GM21576 (cell line): ENCODE data around the gene PCBD2.
A peak's percentile ranks its signal among the peaks of the same experiment; 100 is the strongest.
"Not testable (repeated sequence)": the region's sequence is repeated elsewhere in the genome, so short reads cannot be mapped to it uniquely, and the experiment has no call there.

Experiments
- ATAC-seq: cut with Tn5 transposase; IDR thresholded peaks from one replicate; pipeline ENCODE4 v1.9.1; 2021; ENCODE audit warnings: mild to moderate bottlenecking, moderate library complexity; ENCODE audit not compliant: unreplicated experiment

The PCBD2 gene

GRCh38 chr5:134904610-134905245 lies at the start of gene PCBD2:
Gene PCBD2 (plus strand): TSS chr5:134905131. CDS start chr5:134905140, 9 bp downstream.
- peak; percentile 76 for ATAC-seq

GRCh38 chr5:134856465-134856864 lies 48.5 kb upstream of the PCBD2 start:
- not testable (repeated sequence) for ATAC-seq

GRCh38 chr5:134857401-134857800 lies 47.5 kb upstream of the PCBD2 start:
- no peak for ATAC-seq

- ATAC-seq: no peak
Measured at GRCh38 chr5:134864707-134865106, 40.2 kb upstream of the PCBD2 start.

- no peak for ATAC-seq
Measured at GRCh38 chr5:134873494-134873893, 31.4 kb upstream of the PCBD2 start.

- ATAC-seq: peak; percentile 62
Measured at GRCh38 chr5:134873987-134874830, 30.7 kb upstream of the PCBD2 start, which contains the start of gene TXNDC15. Gene TXNDC15 (plus strand): TSS chr5:134874371. CDS start chr5:134874428, 57 bp downstream.

- no peak for ATAC-seq
Measured at GRCh38 chr5:134874831-134875655, 29.9 kb upstream of the PCBD2 start.

GRCh38 chr5:134877159-134877558 lies 27.8 kb upstream of the PCBD2 start:
- no peak for ATAC-seq

GRCh38 chr5:134878403-134878802 lies 26.5 kb upstream of the PCBD2 start:
- no peak for ATAC-seq

- no peak for ATAC-seq
Measured at GRCh38 chr5:134879456-134879855, 25.5 kb upstream of the PCBD2 start.

- ATAC-seq: not testable (repeated sequence)
Measured at GRCh38 chr5:134880937-134881336, 24.0 kb upstream of the PCBD2 start.

- not testable (repeated sequence) for ATAC-seq
Measured at GRCh38 chr5:134881711-134882110, 23.2 kb upstream of the PCBD2 start.

- ATAC-seq: no peak
Measured at GRCh38 chr5:134887593-134888159, 17.3 kb upstream of the PCBD2 start.

GRCh38 chr5:134889335-134889734 lies 15.6 kb upstream of the PCBD2 start:
- ATAC-seq: no peak

GRCh38 chr5:134891473-134891872 lies 13.5 kb upstream of the PCBD2 start:
- no peak for ATAC-seq

- ATAC-seq: no peak
Measured at GRCh38 chr5:134892282-134892681, 12.6 kb upstream of the PCBD2 start.

GRCh38 chr5:134892926-134893325 lies 12.0 kb upstream of the PCBD2 start:
- ATAC-seq: no peak

- ATAC-seq: no peak
Measured at GRCh38 chr5:134893748-134894505, 11.0 kb upstream of the PCBD2 start.

- ATAC-seq: peak; percentile 34
Measured at GRCh38 chr5:134902071-134902801, 2.7 kb upstream of the PCBD2 start.
